HUES6 (cell line): ENCODE data around the gene C1orf52.

ENCODE experiments used
- H3K27ac ChIP-seq: 2 replicates; pipeline ENCODE4 v1.7.0; 2013; ENCODE audit warnings: low read depth, mild to moderate bottlenecking, low read length, inconsistent platforms
- H3K27me3 ChIP-seq: 2 replicates; pipeline ENCODE4 v1.6.1; 2013; ENCODE audit warnings: low read length; ENCODE audit not compliant: control insufficient read depth, insufficient read depth
- H3K36me3 ChIP-seq: 2 replicates; pipeline ENCODE4 v1.6.1; 2013; ENCODE audit warnings: low read length; ENCODE audit not compliant: control insufficient read depth, insufficient read depth
- H3K4me1 ChIP-seq: 2 replicates; pipeline ENCODE4 v1.6.1; 2013; ENCODE audit warnings: low read length; ENCODE audit not compliant: control insufficient read depth, insufficient read depth
- H3K4me3 ChIP-seq: 2 replicates; pipeline ENCODE4 v1.5.1; 2013; ENCODE audit warnings: low read depth, low read length
- H3K9ac ChIP-seq: one replicate; pipeline ENCODE4 v1.6.1; 2013; ENCODE audit warnings: mild to moderate bottlenecking, low read length
- H3K9me3 ChIP-seq: 2 replicates; pipeline ENCODE4 v1.6.1; 2013; ENCODE audit warnings: low read depth, low read length; ENCODE audit not compliant: control insufficient read depth, insufficient read depth

C1orf52 gene

DNA sequence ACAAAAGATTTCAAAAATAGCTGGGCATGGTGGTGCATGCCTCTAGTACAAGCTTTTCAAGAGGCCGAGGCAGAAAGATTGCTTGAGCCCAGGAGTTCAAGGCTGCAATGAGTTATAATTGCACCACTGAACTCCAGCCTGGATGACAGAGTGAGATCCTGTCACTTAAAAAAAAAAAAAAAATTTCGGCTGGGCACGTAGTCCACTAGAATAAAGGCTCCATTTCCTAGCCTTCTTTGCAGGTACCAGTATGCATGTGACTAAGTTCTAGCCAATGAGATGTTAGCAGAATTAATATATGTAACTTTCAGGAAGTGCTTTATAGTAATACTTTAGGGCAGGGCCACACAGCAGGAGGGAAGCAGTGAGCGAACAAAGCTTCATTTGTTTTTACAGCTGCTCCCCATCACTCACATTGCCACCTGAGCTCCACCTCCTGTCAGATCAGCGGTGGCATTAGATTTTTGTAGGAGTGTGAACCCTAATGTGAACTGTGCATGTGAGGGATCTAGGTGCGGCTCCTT is 29.8 kb downstream of the C1orf52 start:
- H3K9me3 ChIP-seq: no peaks in the 10 kb centered on the region
- H3K4me1 ChIP-seq: peaks cover 16% of the 10 kb centered on the region
- no peak overlapping the region for H3K9ac ChIP-seq
- no peaks in the 10 kb centered on the region for H3K36me3 ChIP-seq
- no peak overlapping the region for H3K4me3 ChIP-seq
- no peaks in the 10 kb centered on the region for H3K27me3 ChIP-seq
- no peak overlapping the region for H3K27ac ChIP-seq

DNA sequence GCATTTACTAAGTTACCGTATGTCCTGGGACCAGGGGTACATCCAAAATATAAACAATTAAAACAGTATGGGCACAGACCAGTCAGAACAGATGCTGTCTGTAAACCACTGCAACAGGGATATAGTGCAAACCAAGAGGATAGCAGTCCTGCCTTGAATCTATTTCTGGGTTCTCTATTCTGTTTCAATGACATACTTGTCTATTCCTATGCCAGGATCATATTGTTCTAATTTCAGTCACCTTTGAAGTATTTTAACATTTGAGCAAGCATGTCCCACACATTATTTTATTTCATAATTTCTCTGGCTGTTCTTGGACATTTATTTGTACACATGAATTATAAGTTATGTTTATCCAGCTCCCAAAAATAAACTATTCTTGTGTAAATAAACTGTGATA is 30.5 kb downstream of the C1orf52 start:
- no peak overlapping the region for H3K27ac ChIP-seq

DNA sequence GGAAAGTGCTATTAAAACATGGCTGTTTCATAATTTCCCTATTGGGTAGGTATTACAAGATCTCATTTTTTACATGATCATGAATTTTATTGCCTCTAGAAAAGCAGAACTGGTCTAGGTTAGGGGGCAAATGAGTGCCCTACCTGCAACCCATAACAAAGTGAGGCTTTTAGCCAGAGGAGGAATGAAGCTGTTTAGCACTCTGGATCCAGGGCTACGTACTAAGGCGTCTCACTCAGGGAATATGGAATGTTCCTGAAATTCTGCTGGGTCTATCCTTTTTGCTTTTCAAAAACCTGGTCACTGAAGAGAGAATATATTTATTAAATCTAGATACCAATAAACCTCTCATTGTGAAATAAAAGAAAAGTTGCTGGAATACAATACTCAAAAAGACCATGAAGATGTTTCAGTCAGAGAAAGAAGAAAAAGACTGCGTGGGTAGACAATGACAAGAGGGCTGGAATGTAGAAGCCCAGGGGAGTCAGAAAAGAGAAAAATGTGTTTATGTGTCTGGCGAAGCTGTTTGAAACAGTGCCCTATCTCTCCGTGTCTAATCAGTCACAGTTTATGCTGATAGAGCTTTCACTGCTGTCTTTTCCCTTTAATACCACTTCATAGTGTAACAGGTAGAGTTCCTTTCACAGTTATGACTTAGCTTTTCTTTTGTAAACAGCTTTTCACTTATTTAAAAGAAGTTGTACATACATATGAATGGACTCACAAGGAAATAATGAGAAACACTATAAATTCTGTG is 33.7 kb downstream of the C1orf52 start:
- H3K4me1 ChIP-seq: peaks cover 19% of the 10 kb centered on the region
- no peak overlapping the region for H3K27ac ChIP-seq
- H3K9ac ChIP-seq: no peak overlapping the region

More for the DNA sequence above, 30.5 kb downstream of the C1orf52 start:
- H3K4me3 ChIP-seq: no peak overlapping the region
- peaks cover 17% of the 10 kb centered on the region for H3K4me1 ChIP-seq
- no peaks in the 10 kb centered on the region for H3K9me3 ChIP-seq
- H3K27me3 ChIP-seq: no peaks in the 10 kb centered on the region
- no peaks in the 10 kb centered on the region for H3K36me3 ChIP-seq
- H3K9ac ChIP-seq: no peak overlapping the region

DNA sequence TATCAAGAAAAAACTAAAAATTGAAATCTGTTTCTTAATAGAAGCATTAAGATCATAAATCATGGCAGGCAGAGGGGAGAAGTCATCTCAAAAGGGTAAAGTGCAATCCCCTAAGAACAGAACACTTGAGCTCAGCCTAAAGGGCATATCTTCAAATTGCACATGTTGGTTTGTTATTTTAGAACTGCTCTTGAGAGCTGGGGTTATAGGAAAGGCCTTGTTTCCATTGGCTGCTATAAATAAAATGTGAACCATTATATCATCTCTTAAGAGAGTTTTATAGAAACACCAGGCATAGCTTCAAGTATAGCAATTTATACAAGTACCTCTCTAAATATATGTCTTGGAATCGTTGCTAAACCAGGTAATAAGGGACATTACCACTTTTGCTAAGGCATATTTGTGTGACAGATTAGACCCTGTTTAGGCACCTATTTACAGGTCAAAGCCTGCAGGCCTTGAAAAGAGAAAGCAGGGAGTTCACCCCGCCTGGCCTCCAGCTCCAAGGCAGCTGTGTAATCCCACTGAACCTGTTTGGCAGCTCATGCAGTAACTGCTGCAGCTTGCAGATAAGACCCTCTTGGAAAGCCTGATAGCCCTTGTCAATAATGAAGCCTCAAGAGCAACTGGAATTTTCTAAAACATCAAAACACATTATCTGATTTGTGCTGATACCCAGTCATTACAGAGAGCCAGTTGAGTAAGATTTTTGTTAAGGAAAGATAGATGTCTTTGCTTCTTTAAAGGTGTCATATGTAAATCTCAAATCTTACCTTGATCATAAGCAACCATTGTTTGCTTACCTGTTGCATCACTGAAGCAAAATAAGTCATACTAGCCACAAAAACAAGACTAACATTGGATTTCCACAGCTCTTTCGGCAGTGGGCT is 34.5 kb downstream of the C1orf52 start:
- Histone ChIP-seq H3K27ac (no peak overlapping the region), H3K4me1 (peaks cover 24% of the 10 kb centered on the region), H3K9me3 (no peaks in the 10 kb centered on the region), H3K9ac (no peak overlapping the region), H3K4me3 (no peak overlapping the region), H3K36me3 (no peaks in the 10 kb centered on the region), H3K27me3 (no peaks in the 10 kb centered on the region)

More for the DNA sequence above, 33.7 kb downstream of the C1orf52 start:
- Histone ChIP-seq H3K27me3 (no peaks in the 10 kb centered on the region), H3K9me3 (no peaks in the 10 kb centered on the region), H3K4me3 (no peak overlapping the region), H3K36me3 (no peaks in the 10 kb centered on the region)

DNA sequence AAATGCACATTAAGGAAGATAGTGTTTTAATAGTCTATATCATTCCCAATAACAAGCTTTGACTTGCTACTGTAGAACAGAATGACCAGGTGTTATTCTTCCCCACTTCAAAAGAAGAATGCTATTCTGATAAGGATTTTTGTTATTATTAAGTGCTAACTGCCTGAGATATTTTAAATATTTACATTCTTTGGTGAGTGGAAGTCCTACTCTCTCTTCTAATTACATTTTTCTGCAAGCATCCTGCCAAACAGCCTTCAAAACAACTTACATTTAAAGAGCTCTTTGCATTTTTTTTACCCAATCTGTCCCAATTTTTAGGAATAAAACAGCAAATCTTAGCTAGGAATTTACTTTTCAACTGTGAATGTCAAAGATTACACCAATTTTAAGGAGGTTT is 35.2 kb downstream of the C1orf52 start:
- Histone ChIP-seq H3K4me1 (peaks cover 24% of the 10 kb centered on the region), H3K9ac (no peak overlapping the region), H3K27me3 (no peaks in the 10 kb centered on the region), H3K9me3 (no peaks in the 10 kb centered on the region), H3K27ac (no peak overlapping the region), H3K36me3 (no peaks in the 10 kb centered on the region), H3K4me3 (no peak overlapping the region)

DNA sequence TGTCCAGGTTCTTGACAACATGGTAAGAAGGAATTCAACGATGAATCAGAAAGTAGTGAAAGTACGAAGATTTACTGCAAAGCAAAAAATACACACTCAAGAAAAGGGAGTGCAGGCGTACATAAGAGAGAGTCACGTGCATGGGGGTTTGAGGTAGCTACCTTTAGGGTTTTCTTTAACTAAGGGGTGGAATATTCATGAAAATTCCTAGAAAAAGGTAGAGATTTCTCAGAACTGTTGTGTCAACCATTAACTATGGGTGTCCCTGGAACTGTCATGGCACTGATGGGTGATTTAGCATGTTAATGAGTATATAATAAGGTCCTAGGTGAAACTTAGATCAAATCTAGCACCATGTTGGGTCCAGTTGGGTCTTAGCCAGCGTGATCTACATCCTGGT is 36.1 kb downstream of the C1orf52 start:
- Histone ChIP-seq H3K27ac (no peak overlapping the region), H3K9ac (no peak overlapping the region), H3K27me3 (no peaks in the 10 kb centered on the region), H3K9me3 (no peaks in the 10 kb centered on the region), H3K4me3 (no peak overlapping the region), H3K4me1 (peaks cover 24% of the 10 kb centered on the region), H3K36me3 (no peaks in the 10 kb centered on the region)

DNA sequence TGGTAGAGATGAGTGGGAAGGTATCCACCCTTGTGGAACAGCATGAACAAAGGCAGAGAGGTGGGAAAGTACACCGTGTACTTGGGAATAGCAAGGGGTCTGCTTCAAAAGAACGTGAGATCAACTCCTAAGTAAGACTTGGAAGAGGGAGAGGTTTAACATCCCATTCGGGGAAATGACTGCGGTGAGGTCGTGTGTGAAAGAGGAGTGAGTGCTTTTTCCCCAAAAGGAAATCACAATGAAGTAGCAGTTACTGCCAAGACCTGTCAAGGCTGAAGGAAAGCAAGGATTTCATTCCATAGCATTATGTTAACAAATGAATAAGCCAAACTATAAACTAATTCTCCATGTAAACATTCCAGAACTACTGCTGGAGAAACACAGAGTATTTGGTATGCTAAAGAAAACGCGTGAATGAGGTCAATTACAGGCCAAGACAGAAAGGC is 38.7 kb downstream of the C1orf52 start:
- H3K27me3 ChIP-seq: no peaks in the 10 kb centered on the region
- H3K36me3 ChIP-seq: no peaks in the 10 kb centered on the region
- H3K27ac ChIP-seq: no peak overlapping the region
- H3K4me3 ChIP-seq: no peak overlapping the region
- no peak overlapping the region for H3K9ac ChIP-seq
- H3K4me1 ChIP-seq: peaks cover 19% of the 10 kb centered on the region; the same call in 1 of the 2 replicates
- H3K9me3 ChIP-seq: no peaks in the 10 kb centered on the region

DNA sequence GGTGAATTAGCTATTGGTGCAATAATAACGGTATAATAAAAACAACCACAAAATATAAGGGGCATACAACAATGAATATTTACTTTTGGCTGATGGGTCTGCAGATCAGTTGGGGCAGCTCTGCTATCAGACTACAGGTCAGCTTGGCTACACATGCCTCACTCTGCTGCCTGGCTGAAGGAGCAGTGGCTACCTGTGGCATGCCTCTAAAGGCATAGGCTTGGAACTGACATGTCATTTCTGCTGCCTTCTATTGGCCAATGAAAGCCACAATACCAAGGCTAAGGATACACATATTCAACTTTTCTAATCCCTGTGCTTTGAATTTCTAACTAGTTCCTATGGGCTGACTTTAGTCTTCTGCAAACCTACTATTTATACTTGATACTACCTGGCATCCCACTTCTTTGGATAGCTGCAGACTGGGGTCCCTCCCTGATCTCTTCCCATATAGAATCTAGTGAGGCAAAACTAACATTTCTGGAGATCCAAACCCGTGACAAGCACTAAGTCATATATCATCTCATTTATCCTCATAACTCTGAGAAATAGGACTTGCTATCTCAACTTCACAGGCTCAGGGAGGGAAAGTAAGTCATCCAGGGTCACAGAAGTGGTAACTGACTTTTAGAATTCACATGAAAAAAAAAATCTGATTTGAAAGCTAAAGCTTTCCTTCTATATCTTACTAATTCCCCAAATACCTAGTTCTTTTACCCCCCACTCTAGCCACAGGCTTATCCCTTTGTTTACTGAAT is 39.4 kb downstream of the C1orf52 start:
- no peaks in the 10 kb centered on the region for H3K36me3 ChIP-seq
- H3K4me3 ChIP-seq: no peak overlapping the region
- H3K9ac ChIP-seq: no peak overlapping the region
- H3K27me3 ChIP-seq: no peaks in the 10 kb centered on the region
- no peaks in the 10 kb centered on the region for H3K9me3 ChIP-seq
- H3K27ac ChIP-seq: no peak overlapping the region
- peaks cover 12% of the 10 kb centered on the region; the same call in 1 of the 2 replicates for H3K4me1 ChIP-seq

DNA sequence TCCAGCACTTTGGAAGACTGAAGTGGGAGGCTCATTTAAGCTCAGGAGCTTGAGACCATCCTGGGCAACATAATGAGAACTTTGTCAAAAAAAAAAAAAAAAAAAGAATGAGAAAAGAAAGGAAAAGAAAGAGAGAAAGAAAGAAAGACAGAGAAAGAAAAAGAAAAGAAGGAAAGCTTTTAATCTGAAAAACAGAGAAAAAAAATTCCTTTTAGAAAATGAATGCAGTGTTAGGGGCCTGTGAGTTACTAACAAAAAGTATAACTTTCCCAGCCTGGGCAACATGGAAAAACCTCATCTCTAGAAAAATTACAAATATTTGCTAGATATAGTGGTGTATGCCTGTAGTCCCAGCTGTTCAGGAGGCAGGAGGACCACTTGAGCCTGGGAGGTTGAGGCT is 42.8 kb downstream of the C1orf52 start:
- peaks cover 7% of the 10 kb centered on the region; the same call in 1 of the 2 replicates for H3K4me1 ChIP-seq
- H3K4me3 ChIP-seq: no peak overlapping the region
- H3K9me3 ChIP-seq: no peaks in the 10 kb centered on the region
- no peaks in the 10 kb centered on the region for H3K36me3 ChIP-seq
- H3K27me3 ChIP-seq: no peaks in the 10 kb centered on the region
- no peak overlapping the region for H3K27ac ChIP-seq
- no peak overlapping the region for H3K9ac ChIP-seq

DNA sequence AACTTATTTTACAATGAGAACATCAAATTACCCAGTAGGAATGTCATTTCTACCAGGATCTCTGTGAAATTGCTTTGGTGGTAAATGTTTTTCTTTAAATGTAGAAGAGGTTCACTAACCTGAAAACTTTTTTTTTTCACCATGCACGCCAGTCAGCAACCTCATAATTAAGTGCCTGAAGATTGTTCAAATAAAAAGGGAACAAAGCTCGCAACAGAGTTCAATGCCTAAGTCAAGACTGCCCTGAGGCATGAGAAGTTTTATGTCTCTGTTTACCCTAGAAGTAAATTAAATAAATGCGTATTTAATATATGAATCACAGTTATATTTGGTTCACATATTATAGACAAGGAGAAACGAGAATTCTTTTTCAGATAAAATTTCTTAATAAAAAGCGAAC is 44.8 kb downstream of the C1orf52 start:
- Histone ChIP-seq H3K36me3 (no peaks in the 10 kb centered on the region), H3K27ac (no peak overlapping the region), H3K9me3 (no peaks in the 10 kb centered on the region), H3K4me1 (no peaks in the 10 kb centered on the region; the same call in 1 of the 2 replicates), H3K27me3 (no peaks in the 10 kb centered on the region), H3K9ac (no peak overlapping the region), H3K4me3 (no peak overlapping the region)
